H1 (cell line): Measurements from ENCODE around the gene OR9A2. TPM values are rescaled to one million over a fixed set of nuclear protein-coding genes. Genes with fewer than 3 reads are reported as not detected.

Experiments used
- CBX8 ChIP-seq: fragments of 300-800, 300-1000 bp; sonication (generic); IDR thresholded peaks from 2 replicates; pipeline ENCODE4 v1.7.1; 2016; ENCODE audit warnings: low read depth, low read length, borderline replicate concordance
- polyA plus RNA-seq, 7 experiments: library from polyadenylated mRNA; depleted of rRNA in 3 of 7; stranded (reverse) in 5 of 7; unstranded in 2 of 7; fragments of >200 nt in 5 of 7; fragments of 200-250 nt in 2 of 7; gene quantifications; 1 replicate in 5 of 7; 2 replicates in 1 of 7; 4 replicates in 1 of 7; pipeline versions ENCODE4 v1.2.1 to v1.2.3, GENCODE V29; 2011 to 2013; ENCODE audit warnings: missing spikeins in 2 of 7, mixed read lengths in 2 of 7
- total RNA-seq: library from RNA; stranded (reverse); fragmentation: NEBNext Ultra II Directional; extraction: Animal tissue kit (Norgen Biotek cat#: 25700); gene quantifications from 2 replicates; pipeline ENCODE4 v1.2.1, GENCODE V29; 2021

Gene OR9A2
- total and polyA plus RNA-seq, 2 of the 8 experiments (the other 6 are each of a cell fraction or from before 2014, with no cell fraction given), result not detected

DNA sequence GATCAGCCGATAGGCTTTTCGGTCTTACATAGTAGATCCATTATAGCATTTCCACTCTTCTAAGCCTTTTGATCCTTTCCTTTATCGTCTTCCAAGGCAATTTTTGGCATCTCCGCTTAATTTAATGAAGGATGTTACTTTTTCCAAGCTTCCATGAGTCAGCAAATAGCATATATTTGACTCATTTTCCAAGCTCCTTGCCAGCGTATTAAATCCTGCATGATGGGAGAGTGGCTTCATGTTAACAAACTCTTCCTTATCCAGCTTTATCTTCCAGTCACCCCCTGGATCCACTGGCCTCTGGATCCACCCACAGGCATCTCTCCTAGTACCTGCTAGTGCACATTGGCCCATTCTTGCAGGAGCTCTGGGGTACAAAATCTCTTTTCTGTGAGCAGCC, 13.0 kb downstream of the OR9A2 start (continued):
- TF ChIP-seq CBX8, result no peak
